GM10266 (cell line): Measurements from ENCODE around the gene TUBG2.

Experiments used
- DNase-seq: peaks from one replicate; pipeline ENCODE4 v3.0.0; 2012; ENCODE audit errors: extremely low spot score
- TF ChIP-seq, protein P1 (sequence below): IDR thresholded peaks from 2 replicates; pipeline ENCODE4 v1.5.1; 2012; ENCODE audit warnings: mild to moderate bottlenecking, low read depth; ENCODE audit not compliant: control insufficient read depth, insufficient read depth; ENCODE audit errors: missing control alignments

The TUBG2 gene

DNA sequence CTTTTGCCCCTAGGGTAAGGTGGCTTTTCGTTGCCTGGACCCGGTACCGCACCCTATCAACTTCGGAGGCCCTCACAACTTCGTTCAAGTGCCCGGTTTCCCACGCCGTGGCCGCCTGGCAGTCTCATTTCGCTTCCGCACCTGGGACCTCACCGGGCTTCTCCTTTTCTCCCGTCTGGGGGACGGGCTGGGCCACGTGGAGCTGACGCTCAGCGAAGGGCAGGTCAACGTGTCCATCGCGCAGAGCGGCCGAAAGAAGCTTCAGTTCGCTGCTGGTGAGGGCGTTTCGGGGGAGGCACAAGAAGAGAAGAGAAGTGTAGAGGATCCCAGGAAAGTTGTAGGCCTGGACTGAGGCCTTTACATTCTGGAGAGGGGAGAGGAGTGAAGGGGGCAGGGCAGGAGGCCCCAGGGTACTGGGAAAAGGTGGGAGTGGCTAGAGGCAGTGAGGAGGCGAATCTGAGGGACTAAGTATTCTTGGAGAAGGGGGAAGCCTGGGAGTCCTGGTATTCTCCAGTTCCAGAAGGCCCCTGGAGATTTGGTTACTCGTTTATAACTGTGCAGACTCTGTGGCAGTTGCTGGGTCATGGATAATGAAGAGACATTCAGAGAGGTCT lies 28.7 kb downstream of the TUBG2 start:
- no peak for DNase-seq
- TF ChIP-seq, protein P1, sequence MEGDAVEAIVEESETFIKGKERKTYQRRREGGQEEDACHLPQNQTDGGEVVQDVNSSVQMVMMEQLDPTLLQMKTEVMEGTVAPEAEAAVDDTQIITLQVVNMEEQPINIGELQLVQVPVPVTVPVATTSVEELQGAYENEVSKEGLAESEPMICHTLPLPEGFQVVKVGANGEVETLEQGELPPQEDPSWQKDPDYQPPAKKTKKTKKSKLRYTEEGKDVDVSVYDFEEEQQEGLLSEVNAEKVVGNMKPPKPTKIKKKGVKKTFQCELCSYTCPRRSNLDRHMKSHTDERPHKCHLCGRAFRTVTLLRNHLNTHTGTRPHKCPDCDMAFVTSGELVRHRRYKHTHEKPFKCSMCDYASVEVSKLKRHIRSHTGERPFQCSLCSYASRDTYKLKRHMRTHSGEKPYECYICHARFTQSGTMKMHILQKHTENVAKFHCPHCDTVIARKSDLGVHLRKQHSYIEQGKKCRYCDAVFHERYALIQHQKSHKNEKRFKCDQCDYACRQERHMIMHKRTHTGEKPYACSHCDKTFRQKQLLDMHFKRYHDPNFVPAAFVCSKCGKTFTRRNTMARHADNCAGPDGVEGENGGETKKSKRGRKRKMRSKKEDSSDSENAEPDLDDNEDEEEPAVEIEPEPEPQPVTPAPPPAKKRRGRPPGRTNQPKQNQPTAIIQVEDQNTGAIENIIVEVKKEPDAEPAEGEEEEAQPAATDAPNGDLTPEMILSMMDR, result no peak

DNA sequence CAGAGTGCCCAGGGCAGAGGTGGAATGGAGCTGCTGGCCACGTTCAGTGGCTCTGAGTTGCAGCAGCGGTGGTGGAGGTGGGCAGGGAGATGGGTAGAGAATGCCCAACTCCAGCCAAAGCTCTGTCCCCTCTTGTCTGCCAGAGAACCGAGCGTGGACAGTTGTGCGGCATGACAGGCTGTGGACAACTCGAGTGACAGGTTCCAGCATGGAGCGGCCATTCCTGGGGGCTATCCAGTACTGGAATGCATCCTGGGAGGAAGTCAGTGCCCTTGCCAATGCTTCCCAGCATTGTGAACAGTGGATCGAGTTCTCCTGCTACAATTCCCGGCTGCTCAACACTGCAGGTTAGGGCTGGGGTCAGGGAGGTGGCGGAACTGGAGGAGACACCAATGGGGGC lies 31.5 kb downstream of the TUBG2 start:
- TF ChIP-seq, protein P1, result no peak
- DNase-seq, result no peak

DNA sequence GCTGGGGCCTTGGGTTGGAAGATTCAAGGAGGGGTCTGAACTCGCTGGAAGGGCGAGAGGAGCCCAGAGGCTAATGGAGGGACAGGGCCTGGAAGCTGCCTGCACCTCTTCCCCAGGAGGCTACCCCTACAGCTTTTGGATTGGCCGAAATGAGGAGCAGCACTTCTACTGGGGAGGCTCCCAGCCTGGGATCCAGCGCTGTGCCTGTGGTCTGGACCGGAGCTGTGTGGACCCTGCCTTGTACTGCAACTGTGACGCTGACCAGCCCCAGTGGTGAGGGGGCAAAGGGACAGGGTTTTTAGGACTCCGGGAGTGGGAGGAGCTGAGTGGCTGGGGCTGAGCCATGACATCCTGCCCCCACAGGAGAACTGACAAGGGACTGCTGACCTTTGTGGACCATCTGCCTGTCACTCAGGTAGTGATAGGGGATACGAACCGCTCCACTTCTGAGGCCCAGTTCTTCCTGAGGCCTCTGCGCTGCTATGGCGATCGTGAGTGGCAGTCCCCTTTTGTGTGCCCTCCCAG lies 32.0 kb downstream of the TUBG2 start:
- no peak for DNase-seq

DNA sequence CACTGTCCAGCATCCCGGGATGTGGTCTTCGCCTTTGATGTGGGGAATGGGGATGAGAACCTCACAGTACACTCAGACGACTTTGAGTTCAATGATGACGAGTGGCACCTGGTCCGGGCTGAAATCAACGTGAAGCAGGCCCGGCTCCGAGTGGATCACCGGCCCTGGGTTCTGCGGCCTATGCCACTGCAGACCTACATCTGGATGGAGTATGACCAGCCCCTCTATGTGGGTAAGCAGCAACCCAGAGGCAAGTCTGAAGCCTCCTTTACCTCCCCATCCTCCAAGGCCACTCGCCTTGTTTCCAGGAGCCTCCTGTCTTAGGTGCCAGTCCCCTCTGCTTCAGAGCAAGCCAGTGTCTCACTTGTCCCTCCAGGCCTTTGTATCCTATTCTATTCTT lies 33.4 kb downstream of the TUBG2 start:
- no peak for DNase-seq
- TF ChIP-seq, protein P1, result no peak

More for the DNA sequence above, 32.0 kb downstream of the TUBG2 start:
- TF ChIP-seq, protein P1, result no peak

DNA sequence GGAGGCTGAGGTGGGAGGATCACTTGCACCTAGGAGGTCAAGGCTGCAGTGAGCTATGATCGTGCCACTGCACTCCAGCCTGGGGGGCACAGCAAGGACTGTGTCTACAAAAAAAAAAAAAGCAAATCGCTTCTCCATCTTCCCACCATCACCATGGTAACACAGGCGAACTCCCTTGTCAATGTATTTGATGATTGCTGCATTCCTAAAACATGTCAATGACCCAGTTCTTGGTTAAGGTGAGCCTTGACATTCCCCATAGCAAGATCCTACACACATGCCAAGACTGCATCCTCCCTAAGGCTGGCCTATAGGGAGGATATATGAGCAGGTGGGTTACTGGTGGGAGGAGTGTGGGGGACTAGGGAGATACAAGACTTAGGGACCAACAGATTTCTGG lies 35.4 kb downstream of the TUBG2 start:
- TF ChIP-seq, protein P1, result no peak
- peak; percentile 5 for DNase-seq

DNA sequence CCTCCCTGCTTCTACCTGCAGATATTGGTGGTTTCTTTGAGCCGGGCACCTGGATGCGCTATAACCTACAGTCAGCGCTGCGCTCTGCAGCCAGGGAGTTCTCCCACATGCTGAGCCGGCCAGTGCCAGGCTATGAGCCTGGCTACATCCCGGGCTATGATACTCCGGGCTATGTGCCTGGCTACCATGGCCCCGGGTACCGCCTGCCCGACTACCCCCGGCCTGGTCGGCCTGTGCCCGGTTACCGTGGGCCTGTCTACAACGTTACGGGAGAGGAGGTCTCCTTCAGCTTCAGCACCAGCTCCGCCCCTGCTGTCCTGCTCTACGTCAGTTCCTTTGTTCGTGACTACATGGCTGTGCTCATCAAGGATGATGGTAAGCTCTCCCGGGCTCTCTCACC lies 36.4 kb downstream of the TUBG2 start:
- TF ChIP-seq, protein P1, result no peak
- DNase-seq, result no peak

DNA sequence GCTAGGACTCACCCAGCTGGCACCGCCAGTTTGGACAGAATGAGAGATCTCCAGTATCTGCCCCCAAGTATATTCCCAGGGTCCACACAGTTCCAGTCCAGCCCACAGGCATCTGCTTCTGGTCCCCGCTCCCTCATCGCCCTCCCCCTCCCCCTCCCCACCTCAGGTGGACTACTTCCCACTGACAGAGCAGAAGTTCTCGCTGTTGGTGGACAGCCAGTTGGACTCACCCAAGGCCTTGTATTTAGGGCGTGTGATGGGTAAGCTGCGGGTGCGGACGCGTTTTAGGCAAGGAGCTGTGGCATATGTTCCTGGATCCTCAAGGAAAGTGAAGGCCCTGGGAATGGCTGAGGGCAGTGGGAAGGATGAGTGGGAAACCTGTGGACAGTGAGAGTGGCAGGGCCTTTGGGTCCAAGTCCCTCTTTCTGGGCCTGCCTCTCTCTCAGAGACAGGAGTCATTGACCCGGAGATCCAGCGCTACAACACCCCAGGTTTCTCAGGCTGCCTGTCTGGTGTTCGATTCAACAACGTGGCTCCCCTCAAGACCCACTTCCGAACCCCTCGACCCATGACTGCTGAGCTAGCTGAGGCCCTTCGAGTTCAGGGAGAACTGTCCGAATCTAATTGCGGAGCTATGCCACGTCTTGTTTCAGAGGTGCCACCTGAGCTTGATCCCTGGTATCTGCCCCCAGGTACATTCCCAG lies 38.2 kb downstream of the TUBG2 start:
- TF ChIP-seq, protein P1, result no peak

More for the DNA sequence above, 38.2 kb downstream of the TUBG2 start:
- DNase-seq, result no peak
